ENCODE data around the gene EEF1AKMT4. TPM values are rescaled to one million over a fixed set of nuclear protein-coding genes. Genes with fewer than 3 reads are reported as not detected.

The EEF1AKMT4 gene
- total RNA-seq, 4 donors from 2014 or later: 5.7 to 14.6 (median 8.5) TPM

DNA sequence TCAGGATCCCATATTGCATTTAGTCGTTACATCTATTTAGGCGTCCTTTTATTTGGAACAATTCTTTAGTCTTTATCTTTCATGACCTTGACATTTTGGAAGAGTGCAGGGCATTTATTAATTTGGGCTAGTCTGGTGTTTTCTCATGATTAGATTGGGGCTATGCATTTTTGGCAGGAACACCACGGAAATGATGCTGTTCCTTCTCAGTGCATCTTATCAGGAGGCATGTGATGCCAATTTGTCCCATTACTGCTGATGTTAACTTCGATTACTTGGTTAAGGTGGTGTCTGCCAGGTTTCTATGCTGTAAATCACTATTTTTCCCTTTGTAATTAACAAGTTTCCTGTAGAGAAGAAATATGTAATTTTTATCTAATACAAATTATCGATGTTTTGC, 38.2 kb upstream of the EEF1AKMT4 start:
- DNase-seq: no peak
- H3K4me3 ChIP-seq: no peak overlapping the region
- intact Hi-C loops (cut with DNase I; ENCODE audit: low total_unique reads): no loop called here
- H3K9me3 ChIP-seq: no peaks in the 10 kb centered on the region
- no peaks in the 10 kb centered on the region for H3K36me3 ChIP-seq
- H3K4me1 ChIP-seq: no peaks in the 10 kb centered on the region
- ATAC-seq: no peak
- H3K27me3 ChIP-seq: no peaks in the 10 kb centered on the region
- no peak overlapping the region for H3K27ac ChIP-seq
- in situ Hi-C loops (cut with MboI; ENCODE audit: low sequenced_read_pairs in 4 of 4): no loop called here
- TF ChIP-seq CTCF (IDR thresholded peaks at IDR 0.05 in 4 of 5, conservative IDR thresholded peaks at IDR 0.05 in 1 of 5) (no peak), POLR2A (IDR thresholded peaks at IDR 0.05) (no peak)

GRCh38 chr3:184211718-184212117, 37.8 kb upstream of the EEF1AKMT4 start:
- intact Hi-C loops (cut with DNase I; ENCODE audit: low total_unique reads): no loop called here
- TF ChIP-seq CTCF (IDR thresholded peaks at IDR 0.05 in 4 of 5, conservative IDR thresholded peaks at IDR 0.05 in 1 of 5) (no peak), POLR2A (IDR thresholded peaks at IDR 0.05) (no peak)
- H3K27me3 ChIP-seq: no peaks in the 10 kb centered on the region
- in situ Hi-C loops (cut with MboI; ENCODE audit: low sequenced_read_pairs in 4 of 4): no loop called here
- no peaks in the 10 kb centered on the region for H3K36me3 ChIP-seq
- H3K27ac ChIP-seq: no peak overlapping the region
- ATAC-seq: no peak
- no peak for DNase-seq
- H3K4me1 ChIP-seq: no peaks in the 10 kb centered on the region
- H3K4me3 ChIP-seq: no peak overlapping the region
- H3K9me3 ChIP-seq: no peaks in the 10 kb centered on the region

GRCh38 chr3:184218814-184219213, 30.7 kb upstream of the EEF1AKMT4 start:
- in situ Hi-C loops (cut with MboI; ENCODE audit: low sequenced_read_pairs in 4 of 4) (no loop called here), intact Hi-C loops (cut with DNase I; ENCODE audit: low total_unique reads) (no loop called here)
- H3K4me1 ChIP-seq: no peaks in the 10 kb centered on the region
- no peak overlapping the region for H3K4me3 ChIP-seq
- TF ChIP-seq POLR2A (IDR thresholded peaks at IDR 0.05) (no peak), CTCF (IDR thresholded peaks at IDR 0.05 in 4 of 5, conservative IDR thresholded peaks at IDR 0.05 in 1 of 5) (no peak)
- H3K9me3 ChIP-seq: no peaks in the 10 kb centered on the region
- peaks cover 0 to 7% (median 3%) of the 10 kb centered on the region in 3 donors for H3K27me3 ChIP-seq
- DNase-seq (no peak), ATAC-seq (no peak)
- no peak overlapping the region for H3K27ac ChIP-seq
- no peaks in the 10 kb centered on the region for H3K36me3 ChIP-seq

DNA sequence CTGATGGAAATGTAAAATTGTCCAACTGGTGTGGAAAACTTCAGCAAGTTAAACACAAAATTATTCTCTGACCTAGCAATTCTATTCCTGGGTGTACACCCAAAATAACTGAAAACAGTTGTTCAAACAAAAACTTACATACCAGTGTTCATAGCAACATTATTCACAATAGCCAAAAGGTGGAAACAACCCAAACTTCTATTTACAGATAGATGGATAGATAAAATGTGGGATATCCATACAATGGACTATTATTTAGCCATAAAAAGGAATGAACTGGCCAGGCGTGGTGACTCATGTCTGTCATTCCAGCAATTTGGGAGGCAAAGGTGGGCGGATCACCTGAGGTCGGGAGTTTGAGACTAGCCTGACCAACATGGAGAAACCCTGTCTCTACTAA, 27.0 kb upstream of the EEF1AKMT4 start:
- intact Hi-C loops (cut with DNase I; ENCODE audit: low total_unique reads): no loop called here
- Histone ChIP-seq H3K4me1 (no peaks in the 10 kb centered on the region), H3K4me3 (no peak overlapping the region), H3K36me3 (no peaks in the 10 kb centered on the region), H3K27ac (no peak overlapping the region), H3K9me3 (no peaks in the 10 kb centered on the region), H3K27me3 (peaks cover 0 to 7% (median 3%) of the 10 kb centered on the region in 3 donors)
- no peak for ATAC-seq
- no peak for DNase-seq
- no peak for TF ChIP-seq POLR2A (IDR thresholded peaks at IDR 0.05)
- TF ChIP-seq CTCF (IDR thresholded peaks at IDR 0.05 in 4 of 5, conservative IDR thresholded peaks at IDR 0.05 in 1 of 5): no peak
- in situ Hi-C loops (cut with MboI; ENCODE audit: low sequenced_read_pairs in 4 of 4): no loop called here

DNA sequence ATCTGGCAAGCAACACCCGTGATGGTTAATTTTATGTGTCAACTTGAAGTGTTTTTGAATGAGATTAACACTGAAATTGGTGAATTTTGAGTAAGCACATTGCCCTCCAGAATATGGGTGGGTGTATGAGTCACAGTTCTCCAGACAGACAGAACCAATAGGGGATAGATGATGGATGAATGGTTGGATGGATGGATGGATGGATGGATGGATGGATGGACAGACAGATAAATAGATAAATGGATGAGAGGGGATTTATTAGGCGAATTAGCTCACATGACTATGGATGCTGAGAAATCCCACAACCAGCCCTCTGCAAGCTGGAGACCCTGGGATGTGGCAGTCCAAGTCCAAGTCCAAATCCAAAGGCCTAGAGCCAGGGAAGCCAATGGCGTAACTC, 25.5 kb upstream of the EEF1AKMT4 start:
- in situ Hi-C loops (cut with MboI; ENCODE audit: low sequenced_read_pairs in 4 of 4): no loop called here
- no peak for ATAC-seq
- DNase-seq: no peak
- no peaks in the 10 kb centered on the region for H3K4me1 ChIP-seq
- intact Hi-C loops (cut with DNase I; ENCODE audit: low total_unique reads): no loop called here
- TF ChIP-seq CTCF (IDR thresholded peaks at IDR 0.05 in 4 of 5, conservative IDR thresholded peaks at IDR 0.05 in 1 of 5): no peak
- no peak for TF ChIP-seq POLR2A (IDR thresholded peaks at IDR 0.05)
- no peaks in the 10 kb centered on the region for H3K9me3 ChIP-seq
- H3K27ac ChIP-seq: no peak overlapping the region
- H3K36me3 ChIP-seq: no peaks in the 10 kb centered on the region
- no peak overlapping the region for H3K4me3 ChIP-seq
- H3K27me3 ChIP-seq: peaks cover 6 to 16% (median 10%) of the 10 kb centered on the region in 3 donors

All from gastrocnemius medialis (tissue), 4 donors.